MG63 (cell line): ENCODE data around the gene SVOPL. TPM values are rescaled to one million over a fixed set of nuclear protein-coding genes. Genes with fewer than 3 reads are reported as not detected.
"Not testable (repeated sequence)": the region's sequence is repeated elsewhere in the genome, so short reads cannot be mapped to it uniquely, and the experiment has no call there.

Experiments
- DNase-seq: peaks from one replicate; pipeline ENCODE4 v3.0.0-alpha.2; 2020
- H3K27me3 ChIP-seq: fragments of 250-450 bp; sonication (Bioruptor Pico); 2 replicates; pipeline ENCODE4 v1.5.1; 2020; ENCODE audit warnings: mild to moderate bottlenecking, moderate library complexity
- H3K36me3 ChIP-seq: fragments of 250-450 bp; sonication (Bioruptor Pico); 2 replicates; pipeline ENCODE4 v1.5.1; 2020; ENCODE audit warnings: mild to moderate bottlenecking, moderate library complexity
- H3K4me3 ChIP-seq: fragments of 250-450 bp; sonication (Bioruptor Pico); 2 replicates; pipeline ENCODE4 v1.5.1; 2020; ENCODE audit warnings: mild to moderate bottlenecking, moderate library complexity
- H3K9me3 ChIP-seq: fragments of 250-450 bp; sonication (Bioruptor Pico); 2 replicates; pipeline ENCODE4 v1.5.1; 2020; ENCODE audit warnings: mild to moderate bottlenecking, moderate library complexity
- total RNA-seq: library from RNA; depleted of rRNA; stranded (reverse); fragments of >200 nt; shearing (Covaris generic); gene quantifications from 2 replicates; pipeline ENCODE4 v1.2.3, GENCODE V29; 2014; ENCODE audit warnings: low replicate concordance

The SVOPL gene
- total RNA-seq, 1 experiment from 2014 or later = not detected

- H3K9me3 ChIP-seq = no peaks in the 10 kb centered on the region
- no peak for DNase-seq
- no peaks in the 10 kb centered on the region for H3K36me3 ChIP-seq
- H3K27me3 ChIP-seq = no peaks in the 10 kb centered on the region
- H3K4me3 ChIP-seq = no peak overlapping the region
These were observed 12.0 kb upstream of the SVOPL start for GRCh38 chr7:138713191-138713590.

GRCh38 chr7:138712652-138713051 lies 11.5 kb upstream of the SVOPL start:
- no peak overlapping the region for H3K4me3 ChIP-seq
- no peak for DNase-seq
- no peaks in the 10 kb centered on the region for H3K27me3 ChIP-seq
- H3K36me3 ChIP-seq = no peaks in the 10 kb centered on the region
- H3K9me3 ChIP-seq = no peaks in the 10 kb centered on the region

- no peaks in the 10 kb centered on the region for H3K36me3 ChIP-seq
- no peak overlapping the region for H3K4me3 ChIP-seq
- DNase-seq = no peak
- no peaks in the 10 kb centered on the region for H3K27me3 ChIP-seq
- no peaks in the 10 kb centered on the region for H3K9me3 ChIP-seq
These were observed 9.6 kb upstream of the SVOPL start for GRCh38 chr7:138710536-138711385.

GRCh38 chr7:138705167-138705566 lies 4.0 kb upstream of the SVOPL start:
- H3K4me3 ChIP-seq = no peak overlapping the region
- no peaks in the 10 kb centered on the region for H3K9me3 ChIP-seq
- DNase-seq = no peak
- H3K27me3 ChIP-seq = no peaks in the 10 kb centered on the region
- no peaks in the 10 kb centered on the region for H3K36me3 ChIP-seq

GRCh38 chr7:138701537-138701923 lies 368 bp upstream of the SVOPL start:
- H3K36me3 ChIP-seq = no peaks in the 10 kb centered on the region
- H3K9me3 ChIP-seq = no peaks in the 10 kb centered on the region
- no peaks in the 10 kb centered on the region for H3K27me3 ChIP-seq
- no peak overlapping the region for H3K4me3 ChIP-seq
- no peak for DNase-seq

GRCh38 chr7:138699661-138700060 lies 1.5 kb downstream of the SVOPL start:
- Histone ChIP-seq H3K9me3 (no peaks in the 10 kb centered on the region), H3K4me3 (no peak overlapping the region), H3K27me3 (no peaks in the 10 kb centered on the region), H3K36me3 (no peaks in the 10 kb centered on the region)
- no peak for DNase-seq

GRCh38 chr7:138698281-138698680 lies 2.9 kb downstream of the SVOPL start:
- no peak for DNase-seq
- H3K27me3 ChIP-seq = no peaks in the 10 kb centered on the region
- no peaks in the 10 kb centered on the region for H3K9me3 ChIP-seq
- no peaks in the 10 kb centered on the region for H3K36me3 ChIP-seq
- H3K4me3 ChIP-seq = no peak overlapping the region

- no peaks in the 10 kb centered on the region for H3K36me3 ChIP-seq
- no peak overlapping the region for H3K4me3 ChIP-seq
- H3K9me3 ChIP-seq = no peaks in the 10 kb centered on the region
- no peaks in the 10 kb centered on the region for H3K27me3 ChIP-seq
- no peak for DNase-seq
These were observed 3.5 kb downstream of the SVOPL start for GRCh38 chr7:138697535-138698182.

- not testable (repeated sequence) for H3K27me3 ChIP-seq, H3K9me3 ChIP-seq, H3K4me3 ChIP-seq, DNase-seq, H3K36me3 ChIP-seq
These were observed 5.4 kb downstream of the SVOPL start for GRCh38 chr7:138695776-138696175.

GRCh38 chr7:138695106-138695505 lies 6.1 kb downstream of the SVOPL start:
- DNase-seq = no peak

GRCh38 chr7:138691178-138691577 lies 10.0 kb downstream of the SVOPL start:
- no peak for DNase-seq
- no peaks in the 10 kb centered on the region for H3K36me3 ChIP-seq
- no peak overlapping the region for H3K4me3 ChIP-seq
- H3K27me3 ChIP-seq = no peaks in the 10 kb centered on the region
- no peaks in the 10 kb centered on the region for H3K9me3 ChIP-seq

More at GRCh38 chr7:138695106-138695505, 6.1 kb downstream of the SVOPL start:
- Histone ChIP-seq H3K27me3 (no peaks in the 10 kb centered on the region), H3K36me3 (no peaks in the 10 kb centered on the region), H3K9me3 (no peaks in the 10 kb centered on the region), H3K4me3 (no peak overlapping the region)

GRCh38 chr7:138690495-138690894 lies 10.7 kb downstream of the SVOPL start:
- Histone ChIP-seq H3K27me3 (no peaks in the 10 kb centered on the region), H3K36me3 (no peaks in the 10 kb centered on the region), H3K4me3 (no peak overlapping the region), H3K9me3 (no peaks in the 10 kb centered on the region)
- DNase-seq = no peak

- not testable (repeated sequence) for H3K4me3 ChIP-seq, DNase-seq, H3K9me3 ChIP-seq, H3K27me3 ChIP-seq, H3K36me3 ChIP-seq
These were observed 13.1 kb downstream of the SVOPL start for GRCh38 chr7:138688037-138688436.

- Histone ChIP-seq H3K27me3 (no peaks in the 10 kb centered on the region), H3K9me3 (no peaks in the 10 kb centered on the region), H3K4me3 (no peak overlapping the region), H3K36me3 (no peaks in the 10 kb centered on the region)
- DNase-seq = no peak
These were observed 16.8 kb downstream of the SVOPL start for GRCh38 chr7:138684340-138684739.

GRCh38 chr7:138679793-138680192 lies 21.4 kb downstream of the SVOPL start:
- no peaks in the 10 kb centered on the region for H3K9me3 ChIP-seq
- DNase-seq = no peak
- no peaks in the 10 kb centered on the region for H3K36me3 ChIP-seq

GRCh38 chr7:138670594-138670993 lies 30.6 kb downstream of the SVOPL start:
- Histone ChIP-seq H3K36me3 (no peaks in the 10 kb centered on the region), H3K27me3 (no peaks in the 10 kb centered on the region), H3K4me3 (no peak overlapping the region), H3K9me3 (no peaks in the 10 kb centered on the region)
- DNase-seq = no peak

More at GRCh38 chr7:138679793-138680192, 21.4 kb downstream of the SVOPL start:
- Histone ChIP-seq H3K27me3 (no peaks in the 10 kb centered on the region), H3K4me3 (no peak overlapping the region)

- Histone ChIP-seq H3K27me3 (no peaks in the 10 kb centered on the region), H3K4me3 (no peak overlapping the region), H3K36me3 (no peaks in the 10 kb centered on the region), H3K9me3 (no peaks in the 10 kb centered on the region)
- no peak for DNase-seq
These were observed 31.8 kb downstream of the SVOPL start for GRCh38 chr7:138669364-138669763.

GRCh38 chr7:138668946-138669345 lies 32.2 kb downstream of the SVOPL start:
- no peaks in the 10 kb centered on the region for H3K36me3 ChIP-seq

More at GRCh38 chr7:138668946-138669345, 32.2 kb downstream of the SVOPL start:
- Histone ChIP-seq H3K9me3 (no peaks in the 10 kb centered on the region), H3K27me3 (no peaks in the 10 kb centered on the region), H3K4me3 (no peak overlapping the region)
- no peak for DNase-seq
